Cortex of kidney (tissue), 1 donor: ENCODE measurements around the gene ETV6.

Source experiments
- DNase-seq: peaks from one replicate; lab custom pipeline; 2025; lab: John Stamatoyannopoulos, UW

The ETV6 gene

DNA sequence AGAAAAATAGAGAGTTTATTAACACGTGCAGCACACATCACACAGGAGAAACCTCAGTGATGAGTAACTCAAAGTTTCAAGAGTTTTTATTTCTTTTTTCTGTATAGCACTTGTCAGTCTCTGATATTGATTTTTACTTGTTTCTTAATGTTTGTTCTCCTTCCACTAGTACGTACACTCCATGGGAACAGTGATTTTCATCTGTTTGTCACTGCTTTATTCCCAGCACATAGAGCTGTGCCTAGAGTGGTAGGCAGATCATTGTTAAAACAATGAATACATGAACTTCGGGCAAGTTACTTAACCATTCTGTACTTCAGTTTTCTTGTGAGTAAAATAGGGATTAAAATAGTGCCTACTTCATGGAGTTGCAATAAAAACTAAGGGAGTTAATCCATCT lies 46.6 kb downstream of the ETV6 start:
- DNase-seq, result no peak

DNA sequence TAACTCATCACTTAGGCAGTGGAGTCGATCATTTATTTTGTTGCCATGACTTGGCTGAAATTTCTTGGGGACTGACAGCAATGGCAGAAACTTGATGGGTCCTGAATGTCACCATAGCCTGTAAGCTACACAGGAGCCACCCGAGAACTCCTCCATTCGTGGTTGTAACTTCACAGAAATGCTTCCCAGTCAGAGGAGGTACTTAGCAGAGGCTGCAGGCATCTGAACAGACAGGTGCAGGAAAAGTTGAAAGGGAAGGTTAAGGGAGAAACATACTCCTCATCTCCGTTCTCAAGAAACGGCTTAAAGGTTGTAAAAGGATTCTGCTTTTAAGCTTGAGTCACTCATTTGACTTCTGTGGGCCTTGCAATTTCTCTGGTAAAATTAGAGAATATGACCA lies 47.7 kb downstream of the ETV6 start:
- DNase-seq, result no peak

DNA sequence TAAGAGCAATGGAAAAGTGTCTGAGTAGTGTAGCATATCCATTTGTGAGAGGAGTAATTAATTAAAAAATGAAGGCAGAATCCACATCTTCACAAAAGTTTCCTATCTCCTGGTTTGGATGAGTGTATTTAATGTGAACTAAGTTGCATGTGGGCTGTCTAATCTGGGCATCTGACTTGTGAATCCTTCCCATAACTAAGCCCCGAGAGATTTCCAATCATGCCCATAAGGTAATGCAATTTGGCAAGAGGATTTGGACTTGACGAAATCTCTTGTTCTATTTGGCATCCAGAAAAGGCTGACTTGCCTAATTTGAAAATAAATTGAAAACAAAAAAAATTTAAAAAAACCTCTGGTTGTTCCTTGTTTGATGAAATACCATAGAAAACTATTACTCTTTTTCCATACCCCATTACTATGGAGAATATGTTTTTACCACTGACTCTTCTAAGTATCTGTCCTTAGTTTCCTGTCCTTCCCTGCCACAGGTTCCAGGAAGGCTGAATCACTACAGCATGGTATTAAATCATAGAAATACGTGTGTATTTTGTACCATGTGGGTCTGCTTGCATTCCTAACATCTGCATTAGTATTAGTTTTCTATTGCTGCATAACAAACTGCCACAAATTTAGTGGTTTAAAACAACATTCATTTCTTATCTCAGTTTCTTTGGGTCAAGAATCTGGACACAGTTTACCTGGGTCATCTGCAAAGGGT lies 48.4 kb downstream of the ETV6 start:
- DNase-seq, result no peak

DNA sequence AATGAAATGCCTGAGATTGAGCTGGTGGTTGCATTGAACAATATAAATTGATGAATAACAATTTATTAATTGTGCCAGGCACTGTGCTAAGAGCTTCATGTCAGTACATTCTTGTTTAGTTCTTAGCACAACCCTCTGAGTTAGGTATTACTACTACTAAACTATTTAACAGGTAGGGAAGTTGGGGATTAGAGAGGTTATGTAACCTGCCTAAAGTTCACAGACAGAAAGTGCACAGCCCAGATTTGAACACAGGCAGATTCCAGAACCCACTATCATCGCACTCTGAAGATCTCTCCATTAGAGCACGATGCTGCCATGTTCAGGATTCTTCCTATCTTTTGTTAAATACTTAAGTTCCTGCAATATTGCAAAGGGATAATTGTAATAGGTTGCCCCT lies 49.3 kb downstream of the ETV6 start:
- no peak for DNase-seq

DNA sequence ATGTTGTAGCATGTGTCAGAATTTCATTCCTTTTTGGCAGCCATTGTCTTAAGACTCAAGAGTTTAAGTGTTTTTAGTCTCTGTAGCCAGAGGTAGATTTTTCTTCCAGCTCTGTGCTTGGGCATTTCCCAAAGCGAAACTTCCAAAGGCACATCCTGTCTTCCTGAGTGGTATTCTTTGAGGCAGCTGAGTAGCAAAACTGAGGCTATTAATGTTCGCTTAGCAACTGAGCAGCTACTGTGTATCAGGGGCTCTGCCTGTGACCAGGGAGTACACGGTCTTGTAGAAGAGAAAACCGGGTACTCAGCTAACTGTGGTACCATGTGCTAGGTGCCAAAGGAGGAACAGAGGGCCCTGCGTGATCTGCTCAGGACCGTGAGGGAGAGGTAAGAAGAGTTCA lies 52.0 kb downstream of the ETV6 start:
- no peak for DNase-seq

DNA sequence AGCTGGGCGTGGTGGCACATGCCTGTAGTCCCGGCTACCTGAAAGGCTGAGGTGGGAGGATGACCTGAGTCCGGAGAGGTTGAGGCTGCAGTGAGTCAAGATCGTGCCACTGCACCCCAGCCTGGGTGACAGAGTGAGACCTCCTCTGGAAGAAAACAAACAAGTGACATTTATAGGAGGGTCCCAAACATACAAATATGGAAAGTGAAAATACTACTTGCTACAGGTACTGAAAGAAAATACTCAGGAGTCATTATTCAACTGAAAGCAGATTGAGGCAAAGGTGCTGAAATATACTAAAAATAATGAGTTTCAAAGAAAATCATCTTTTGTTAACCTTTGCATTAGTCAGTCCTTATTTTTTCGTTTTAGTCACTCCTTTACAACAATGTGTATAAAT lies 53.5 kb downstream of the ETV6 start:
- no peak for DNase-seq

DNA sequence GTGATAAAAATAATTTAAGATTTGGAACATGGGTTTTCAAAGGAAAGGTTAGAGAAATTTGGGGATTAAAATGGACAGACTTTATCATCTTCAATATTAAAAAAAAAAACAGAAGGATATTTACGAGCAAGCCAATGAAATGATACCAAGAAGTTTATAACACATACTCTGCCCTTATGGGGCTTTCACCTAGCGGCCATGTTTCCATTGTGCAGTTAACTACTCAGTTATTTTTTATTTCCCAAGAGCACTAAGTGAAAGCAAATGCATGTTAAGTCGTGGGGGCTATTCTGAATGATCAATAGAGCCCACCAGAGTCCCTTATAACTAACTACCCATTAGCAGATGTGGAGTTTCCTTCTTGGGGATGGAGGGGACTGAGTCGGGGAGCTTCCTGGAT lies 53.9 kb downstream of the ETV6 start:
- DNase-seq, result no peak

DNA sequence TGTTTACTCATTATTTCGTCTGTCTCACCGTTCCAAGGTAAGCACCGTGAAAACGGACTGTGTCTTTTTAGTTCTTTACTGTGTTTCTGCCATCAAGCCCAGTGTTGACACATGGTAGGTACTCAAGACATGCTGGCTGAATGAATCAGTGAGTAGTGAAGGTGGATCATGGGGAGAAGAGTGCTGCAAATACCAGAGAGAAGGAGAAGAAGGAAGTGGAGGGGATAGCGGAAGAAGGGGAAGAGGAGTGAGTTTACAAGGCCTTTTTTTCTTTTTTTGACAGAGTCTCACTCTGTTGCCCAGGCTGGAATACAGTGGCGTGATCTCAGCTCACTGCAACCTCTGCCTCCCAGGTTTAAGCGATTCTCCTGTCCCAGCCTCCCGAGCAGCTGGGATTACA lies 54.6 kb downstream of the ETV6 start:
- no peak for DNase-seq

DNA sequence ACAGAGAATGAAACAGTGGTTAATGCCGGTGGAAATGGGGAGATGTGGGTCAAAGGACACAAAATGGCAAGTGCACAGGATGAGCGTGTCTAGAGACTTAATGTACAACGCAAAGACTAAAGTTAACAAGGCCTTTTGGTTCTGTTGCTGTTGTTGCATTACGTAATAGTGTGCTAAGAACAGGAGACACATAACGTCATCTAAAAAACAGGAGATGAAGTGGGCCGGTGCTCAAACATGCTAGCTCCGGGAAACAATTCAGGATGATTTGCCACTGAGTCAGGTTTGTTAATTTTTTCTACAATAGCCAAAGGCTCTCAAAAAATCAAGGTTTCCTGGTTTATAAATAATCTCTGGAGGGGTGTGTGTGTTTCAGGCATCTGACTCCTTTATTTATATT lies 55.5 kb downstream of the ETV6 start:
- DNase-seq, result no peak

DNA sequence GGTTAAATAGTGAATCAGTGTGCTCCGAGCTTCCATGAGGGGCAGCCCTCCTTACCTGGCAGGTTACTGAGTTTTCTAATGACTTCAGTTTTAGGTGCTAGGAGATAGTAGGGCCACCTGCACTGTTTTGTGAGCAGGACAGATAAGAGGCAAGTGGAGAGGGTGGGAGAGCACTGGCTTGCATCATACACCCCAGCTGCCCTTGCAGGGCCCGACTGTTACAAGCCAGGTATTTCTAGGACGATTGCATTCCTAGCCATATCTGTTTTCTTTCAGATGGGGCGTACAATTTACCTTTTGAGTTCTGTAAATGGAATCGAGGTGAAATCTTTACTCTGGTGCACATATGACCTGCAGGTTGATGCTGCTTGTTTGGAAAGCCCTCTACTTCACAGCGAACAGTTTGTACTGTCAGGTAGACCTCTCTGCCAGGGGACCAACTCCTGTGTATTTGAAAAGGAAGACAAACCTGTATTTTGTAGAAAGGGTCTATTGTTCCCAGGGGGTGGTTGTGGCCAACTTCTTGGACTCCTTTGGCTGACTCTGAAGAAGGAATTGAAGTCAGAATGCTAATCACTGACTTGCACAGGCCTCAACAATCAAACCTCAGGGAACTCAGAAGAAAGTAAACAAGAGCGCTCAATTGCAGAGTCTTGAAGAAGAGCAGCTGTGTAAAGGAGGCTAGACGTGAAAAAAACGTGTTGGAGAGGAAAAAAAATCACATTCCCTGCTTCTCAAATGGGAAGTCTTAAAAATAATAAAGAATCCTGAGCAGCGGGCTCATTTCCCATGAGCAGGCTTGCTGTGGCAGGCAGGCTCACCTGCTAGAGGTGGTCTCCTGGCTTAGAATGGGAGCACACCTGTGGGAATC lies 57.3 kb downstream of the ETV6 start:
- no peak for DNase-seq

DNA sequence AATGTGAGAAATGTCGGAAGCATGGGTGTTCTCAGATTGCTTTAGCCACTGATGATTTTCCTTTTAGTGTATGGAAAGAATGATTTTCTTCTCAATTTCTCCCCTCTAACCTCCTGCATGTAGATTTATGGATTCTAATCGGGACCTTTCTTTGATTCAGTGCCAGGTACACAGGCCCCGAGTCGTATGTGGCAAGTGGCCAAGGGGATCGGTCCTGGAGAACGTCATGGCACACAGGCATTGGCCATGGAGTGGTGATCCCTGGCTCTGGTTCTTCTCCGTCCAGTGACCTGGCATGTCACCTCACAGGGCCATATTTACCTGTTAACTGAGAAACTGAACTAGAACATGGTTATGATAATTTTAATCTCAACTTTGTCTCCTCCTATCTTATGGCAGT lies 58.1 kb downstream of the ETV6 start:
- DNase-seq, result no peak

DNA sequence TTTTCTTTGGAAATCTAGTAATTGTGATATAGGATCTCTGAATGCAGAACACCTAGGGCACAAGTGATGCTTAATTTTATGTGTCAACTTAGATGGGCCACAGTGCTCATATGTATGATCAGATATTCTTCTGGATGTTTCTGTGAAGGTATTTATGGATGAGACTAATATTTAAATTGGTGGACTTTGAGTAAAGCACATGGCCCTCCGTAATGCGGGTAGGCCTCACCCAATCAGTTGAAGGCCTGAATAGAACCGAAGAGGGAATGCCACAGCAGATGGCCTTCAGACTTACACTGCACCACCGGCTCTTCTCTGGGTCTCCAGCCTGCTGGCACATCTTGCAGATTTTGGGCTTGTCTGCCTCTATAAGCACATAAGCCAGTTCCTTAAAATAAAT lies 60.0 kb downstream of the ETV6 start:
- DNase-seq, result no peak

DNA sequence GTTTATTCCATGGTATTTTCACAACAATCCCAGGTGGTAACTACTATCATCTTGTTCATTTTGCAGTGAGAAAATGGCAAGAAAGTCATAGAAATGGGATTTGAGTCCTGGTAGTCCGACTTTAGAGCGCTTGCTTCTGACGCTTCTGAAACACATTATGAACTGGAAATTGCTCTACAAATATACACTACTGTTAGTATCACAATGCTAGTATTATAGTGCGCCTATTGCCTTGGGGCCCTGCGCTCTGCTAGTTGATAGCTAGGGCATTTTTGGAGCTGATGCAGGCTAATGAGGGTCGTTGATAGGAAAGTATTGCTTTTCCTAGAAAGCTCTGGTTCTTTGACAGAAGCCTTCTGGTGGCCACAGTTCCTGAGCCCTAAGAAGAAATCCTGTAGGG lies 61.0 kb downstream of the ETV6 start:
- no peak for DNase-seq

DNA sequence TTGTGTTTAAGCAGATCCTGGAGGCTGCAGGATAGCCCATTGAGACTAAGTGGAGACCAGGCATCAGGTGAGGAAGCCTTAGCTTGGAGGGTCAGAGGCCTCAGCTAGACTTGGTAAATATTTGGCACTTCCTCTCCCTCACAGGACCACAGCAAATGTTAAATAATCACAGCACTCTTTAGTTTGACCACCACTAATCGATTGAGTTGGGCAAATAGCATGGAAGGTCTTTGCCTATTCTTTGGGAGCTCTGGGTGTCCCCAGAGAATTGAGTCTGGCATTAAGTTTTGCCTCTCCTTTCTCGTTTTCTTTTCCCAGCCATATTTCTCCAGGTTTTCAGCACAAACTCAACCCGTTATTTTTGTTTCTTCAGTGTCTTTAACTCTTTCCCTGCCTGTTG lies 61.4 kb downstream of the ETV6 start:
- DNase-seq, result no peak

DNA sequence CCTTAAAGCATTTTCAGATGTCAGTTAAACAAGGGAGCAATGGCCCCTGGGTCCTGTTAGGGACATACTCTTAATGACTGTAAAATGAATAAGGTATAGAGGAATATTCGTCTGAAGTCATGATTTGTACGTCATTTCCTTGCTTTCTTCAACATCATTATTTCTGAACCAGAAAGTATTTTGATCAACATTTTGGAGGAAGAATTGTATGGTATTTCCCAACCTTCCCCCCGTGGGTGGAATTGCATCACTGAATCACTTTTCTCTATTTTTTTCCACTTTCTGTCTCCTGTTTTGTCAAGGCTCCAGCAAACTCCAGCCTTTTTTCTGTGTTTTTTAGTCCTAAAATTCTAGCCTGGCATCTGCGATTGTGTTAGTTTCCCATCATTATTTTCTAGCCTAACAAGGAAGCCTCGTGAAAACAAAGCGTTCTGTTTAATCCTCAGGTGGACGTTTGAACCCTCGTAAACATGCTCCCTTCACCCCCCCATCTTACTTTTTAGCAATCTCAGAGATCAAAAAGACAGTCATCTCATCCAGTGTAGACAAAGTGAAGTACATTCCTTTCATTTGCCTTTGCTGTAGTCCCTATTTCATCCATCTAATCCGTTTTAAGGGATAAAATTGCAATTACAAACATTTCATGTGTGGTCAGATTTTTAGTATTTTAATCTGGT lies 62.3 kb downstream of the ETV6 start:
- no peak for DNase-seq

DNA sequence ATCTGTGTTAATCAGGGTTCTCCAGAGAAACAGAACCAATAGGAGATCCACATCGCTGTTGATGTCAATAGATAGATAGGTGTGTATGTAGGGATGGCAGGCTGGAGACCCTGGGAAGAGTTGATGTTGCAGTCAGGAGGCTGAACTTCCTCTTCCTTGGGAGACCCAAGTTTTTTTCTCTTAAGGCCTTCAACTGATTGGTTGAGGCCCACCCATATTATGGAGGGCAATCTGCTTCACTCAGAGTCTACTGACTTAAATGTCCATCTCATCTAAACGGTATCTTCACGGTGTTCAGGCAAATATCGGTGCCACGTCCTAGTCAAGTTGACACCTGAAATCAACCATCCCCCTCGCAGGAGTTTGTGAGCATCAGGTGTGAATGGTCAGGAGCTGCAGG lies 63.0 kb downstream of the ETV6 start:
- no peak for DNase-seq

DNA sequence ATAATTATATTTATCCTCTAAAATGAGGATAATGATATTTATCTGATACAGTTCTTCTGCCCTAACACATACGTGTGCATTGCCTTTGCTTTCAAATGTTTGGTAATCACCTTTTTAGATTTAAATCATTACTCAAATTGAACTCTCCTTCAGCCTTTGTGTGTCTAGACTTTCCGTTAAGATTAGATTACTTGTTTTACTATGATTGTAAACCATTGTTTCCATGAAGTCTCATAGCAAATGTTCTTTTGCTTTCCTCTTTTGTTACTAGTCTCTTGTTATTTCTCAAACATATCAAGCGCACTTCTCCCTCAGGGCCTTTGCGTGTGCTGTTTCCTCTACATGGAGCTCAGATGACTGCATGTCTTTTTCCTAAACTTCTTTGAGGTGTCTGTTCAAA lies 63.7 kb downstream of the ETV6 start:
- no peak for DNase-seq

DNA sequence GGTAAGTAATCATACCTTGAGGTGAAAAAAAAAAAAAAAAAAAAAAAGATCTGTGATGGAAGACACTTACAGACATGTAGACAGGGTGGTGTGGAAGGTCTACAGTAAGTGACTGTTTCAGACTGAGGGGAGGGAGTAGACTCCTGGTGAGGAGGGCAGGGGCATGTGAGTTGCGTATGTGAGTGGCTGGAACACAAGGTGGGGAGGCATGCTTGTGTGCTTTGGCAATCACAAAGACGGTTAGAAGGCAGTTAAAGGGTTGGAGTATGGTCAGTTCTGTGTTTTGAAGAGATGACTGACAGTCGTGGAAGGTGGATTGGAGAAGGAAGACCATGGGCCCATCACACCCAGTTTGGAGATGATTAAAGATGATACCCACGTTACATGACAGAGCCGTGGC lies 65.2 kb downstream of the ETV6 start:
- DNase-seq, result no peak

DNA sequence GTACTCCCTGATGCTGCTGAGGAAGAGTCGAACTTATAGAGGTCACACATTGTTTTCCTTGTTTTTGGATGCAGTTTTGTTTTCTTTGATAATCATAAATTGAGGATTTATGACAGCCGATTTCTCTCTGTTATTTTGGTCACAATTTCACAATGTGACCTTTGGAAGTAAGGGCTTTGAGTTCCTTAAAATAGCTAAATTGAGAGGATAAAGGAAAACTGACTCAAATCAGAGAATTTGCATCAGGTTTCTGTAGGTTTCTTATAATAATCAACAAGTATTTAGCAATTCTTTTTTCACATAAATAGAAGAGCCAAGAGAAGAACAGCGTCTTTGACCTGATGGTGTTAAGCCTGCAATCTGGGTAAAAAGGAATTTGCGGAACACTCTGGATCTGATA lies 66.1 kb downstream of the ETV6 start:
- DNase-seq, result no peak

DNA sequence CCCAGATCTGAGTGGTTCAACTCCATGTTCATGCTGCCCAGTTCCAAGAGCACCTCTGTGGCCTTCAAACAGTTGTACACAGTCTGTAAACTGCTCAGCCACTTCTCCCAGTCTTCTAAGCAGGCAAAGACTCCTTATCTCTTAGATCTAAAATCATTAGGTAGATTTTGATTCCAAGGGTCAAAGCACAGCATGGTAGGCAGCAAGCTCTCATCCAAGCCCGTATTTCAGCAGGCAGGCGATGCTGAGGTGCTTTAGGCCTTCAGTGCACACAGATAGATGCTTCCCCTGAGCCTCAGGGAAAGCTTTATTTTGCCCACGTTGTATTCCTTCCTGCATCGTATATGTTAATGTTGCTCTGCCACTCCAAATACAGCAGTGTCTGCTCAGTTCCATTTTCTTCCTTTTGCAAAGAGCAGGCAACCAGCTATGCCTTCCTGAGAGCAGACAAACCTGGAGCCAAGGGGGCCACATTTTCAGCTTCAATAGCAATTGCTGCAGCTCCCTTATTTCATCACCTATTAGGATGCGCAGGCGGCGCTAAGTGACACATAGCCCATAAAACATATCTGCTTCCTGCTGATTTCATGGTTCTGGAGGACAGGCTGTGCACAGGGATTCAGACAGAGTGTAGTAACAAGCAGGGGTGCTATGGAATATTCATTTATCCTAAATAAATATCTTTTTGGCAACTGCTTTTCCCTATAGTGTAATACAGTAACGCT lies 67.5 kb downstream of the ETV6 start:
- no peak for DNase-seq

DNA sequence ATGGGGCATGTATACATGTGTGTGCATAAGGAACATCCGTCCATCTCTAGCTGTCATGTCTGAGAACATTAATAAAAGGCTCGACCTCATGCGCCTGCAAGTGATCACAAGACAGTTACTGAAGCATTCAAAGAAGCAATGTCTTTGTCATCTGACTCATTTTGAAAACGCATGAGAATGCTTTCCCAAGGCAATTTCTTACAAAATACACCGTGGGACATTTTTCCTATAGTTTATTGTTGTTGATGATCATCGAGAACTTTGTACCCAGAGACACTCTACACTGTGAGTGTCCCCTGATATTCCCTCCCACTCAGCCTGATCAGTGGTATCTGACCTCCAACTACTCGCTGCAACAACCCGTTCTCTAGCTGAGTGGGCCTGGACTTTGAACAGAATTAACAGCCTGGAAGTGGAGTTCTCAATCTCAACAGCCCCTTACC lies 68.1 kb downstream of the ETV6 start:
- no peak for DNase-seq

DNA sequence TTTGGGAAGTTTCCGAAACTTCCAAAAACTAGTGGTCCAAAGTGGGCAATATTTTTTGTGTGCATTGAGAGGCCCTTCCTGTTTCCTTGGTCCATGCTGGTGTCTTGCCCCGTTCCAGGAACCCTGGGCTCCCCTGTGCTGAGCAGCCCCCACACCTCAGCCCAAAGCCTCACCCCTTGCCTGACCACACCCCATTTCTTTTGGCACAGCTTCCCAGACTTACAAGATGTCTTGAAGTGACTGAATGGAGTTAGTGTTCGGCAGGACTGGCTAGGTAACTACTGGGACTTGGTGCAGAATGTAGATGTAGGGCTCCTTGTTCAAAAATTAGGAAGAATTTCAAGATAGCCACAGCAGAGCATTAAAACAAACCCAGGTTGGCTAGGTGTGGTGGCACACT lies 68.6 kb downstream of the ETV6 start:
- no peak for DNase-seq
